ENCODE measurements around the gene DIP2C.
"Not testable (repeated sequence)": the region's sequence is repeated elsewhere in the genome, so short reads cannot be mapped to it uniquely, and the experiment has no call there.

Gene DIP2C

GRCh38 chr10:707861-708260 is 18.4 kb upstream of the DIP2C start:
- no CpG with 5 or more reads among the region's 1 CpG for WGBS (ENCODE audit: extremely low coverage, insufficient coverage, insufficient read length)

GRCh38 chr10:707456-707855 is 18.0 kb upstream of the DIP2C start:
- Histone ChIP-seq H3K14ac (ENCODE audit: low read length) (no peak overlapping the region), H3K9ac (ENCODE audit: low read length) (no peak overlapping the region), H3K9me3 (ENCODE audit: insufficient read depth, low read depth, low read length) (no peaks in the 10 kb centered on the region), H3K27ac (ENCODE audit: low read depth, low read length) (no peak overlapping the region), H4K91ac (ENCODE audit: low read depth, low read length) (no peak overlapping the region), H3K79me2 (ENCODE audit: control insufficient read depth, insufficient read depth, low read length, poor library complexity) (no peaks in the 10 kb centered on the region), H3K36me3 (ENCODE audit: control insufficient read depth in 1 of 2, insufficient read depth in 2 of 2, low read length in 2 of 2) (no peaks in the 10 kb centered on the region), H4K12ac (ENCODE audit: low read depth, low read length) (no peak overlapping the region), H3K4me1 (ENCODE audit: control insufficient read depth in 1 of 2, insufficient read depth in 2 of 2, low read length in 2 of 2) (peaks cover 3 to 4% of the 10 kb centered on the region in 2 experiments), H2BK5ac (ENCODE audit: low read depth, low read length, poor library complexity) (no peak overlapping the region), H3K79me1 (ENCODE audit: low read length) (no peaks in the 10 kb centered on the region), H3K4me3 (ENCODE audit: low read depth, low read length) (no peak overlapping the region), H3K18ac (ENCODE audit: low read length) (no peak overlapping the region), H3K23ac (ENCODE audit: low read length) (no peak overlapping the region), H4K8ac (ENCODE audit: low read depth, low read length) (no peak overlapping the region), H3K27me3 (ENCODE audit: insufficient read depth, low read length) (no peaks in the 10 kb centered on the region), H3K4ac (ENCODE audit: low read depth, low read length) (no peak overlapping the region), H2BK12ac (ENCODE audit: low read length) (no peak overlapping the region), H3K4me2 (ENCODE audit: low read length) (no peak overlapping the region), H2BK120ac (ENCODE audit: insufficient read depth, low read length, poor library complexity) (no peak overlapping the region), H2AFZ (ENCODE audit: insufficient read depth, low read length, poor library complexity) (no peak overlapping the region), H2AK5ac (ENCODE audit: low read length) (no peak overlapping the region)
- no CpG with 5 or more reads among the region's 1 CpG for WGBS (ENCODE audit: extremely low coverage, insufficient coverage, insufficient read length)
- DNase-seq = peak; percentile 76 to 90

More at GRCh38 chr10:707861-708260, 18.4 kb upstream of the DIP2C start:
- H3K36me3 ChIP-seq (ENCODE audit: control insufficient read depth in 1 of 2, insufficient read depth in 2 of 2, low read length in 2 of 2) = no peaks in the 10 kb centered on the region
- H4K8ac ChIP-seq (ENCODE audit: low read depth, low read length) = no peak overlapping the region
- no peak overlapping the region for H4K91ac ChIP-seq (ENCODE audit: low read depth, low read length)
- no peak overlapping the region for H3K18ac ChIP-seq (ENCODE audit: low read length)
- no peak overlapping the region for H2AFZ ChIP-seq (ENCODE audit: insufficient read depth, low read length, poor library complexity)
- no peaks in the 10 kb centered on the region for H3K79me2 ChIP-seq (ENCODE audit: control insufficient read depth, insufficient read depth, low read length, poor library complexity)
- DNase-seq = peak; percentile 67 to 76
- no peak overlapping the region for H3K4me3 ChIP-seq (ENCODE audit: low read depth, low read length)
- H3K4me1 ChIP-seq (ENCODE audit: control insufficient read depth in 1 of 2, insufficient read depth in 2 of 2, low read length in 2 of 2) = peaks cover 4% of the 10 kb centered on the region in 2 experiments
- no peaks in the 10 kb centered on the region for H3K9me3 ChIP-seq (ENCODE audit: insufficient read depth, low read depth, low read length)
- H4K12ac ChIP-seq (ENCODE audit: low read depth, low read length) = no peak overlapping the region
- no peak overlapping the region for H3K4me2 ChIP-seq (ENCODE audit: low read length)
- H3K23ac ChIP-seq (ENCODE audit: low read length) = no peak overlapping the region
- H2AK5ac ChIP-seq (ENCODE audit: low read length) = no peak overlapping the region
- no peak overlapping the region for H2BK5ac ChIP-seq (ENCODE audit: low read depth, low read length, poor library complexity)
- peak overlapping the region; percentile 53 for H3K9ac ChIP-seq (ENCODE audit: low read length)
- H2BK12ac ChIP-seq (ENCODE audit: low read length) = no peak overlapping the region
- H3K27me3 ChIP-seq (ENCODE audit: insufficient read depth, low read length) = no peaks in the 10 kb centered on the region
- H3K14ac ChIP-seq (ENCODE audit: low read length) = no peak overlapping the region
- H2BK120ac ChIP-seq (ENCODE audit: insufficient read depth, low read length, poor library complexity) = no peak overlapping the region
- no peak overlapping the region for H3K4ac ChIP-seq (ENCODE audit: low read depth, low read length)
- H3K27ac ChIP-seq (ENCODE audit: low read depth, low read length) = no peak overlapping the region
- no peaks in the 10 kb centered on the region for H3K79me1 ChIP-seq (ENCODE audit: low read length)

GRCh38 chr10:703118-703517 is 13.7 kb upstream of the DIP2C start:
- no CpG with 5 or more reads among the region's 1 CpG for WGBS (ENCODE audit: extremely low coverage, insufficient coverage, insufficient read length)
- Histone ChIP-seq H3K36me3 (ENCODE audit: control insufficient read depth in 1 of 2, insufficient read depth in 2 of 2, low read length in 2 of 2) (no peaks in the 10 kb centered on the region), H3K27me3 (ENCODE audit: insufficient read depth, low read length) (no peaks in the 10 kb centered on the region)

GRCh38 chr10:700183-700582 is 10.7 kb upstream of the DIP2C start:
- not testable (repeated sequence) for H2BK12ac ChIP-seq (ENCODE audit: low read length); H3K4ac ChIP-seq (ENCODE audit: low read depth, low read length); H3K36me3 ChIP-seq (ENCODE audit: control insufficient read depth in 1 of 2, insufficient read depth in 2 of 2, low read length in 2 of 2); H3K14ac ChIP-seq (ENCODE audit: low read length); H3K79me2 ChIP-seq (ENCODE audit: control insufficient read depth, insufficient read depth, low read length, poor library complexity); H3K4me2 ChIP-seq (ENCODE audit: low read length); H3K27me3 ChIP-seq (ENCODE audit: insufficient read depth, low read length); H3K9ac ChIP-seq (ENCODE audit: low read length); H3K18ac ChIP-seq (ENCODE audit: low read length); H2AK5ac ChIP-seq (ENCODE audit: low read length); H2AFZ ChIP-seq (ENCODE audit: insufficient read depth, low read length, poor library complexity); H2BK5ac ChIP-seq (ENCODE audit: low read depth, low read length, poor library complexity); H3K27ac ChIP-seq (ENCODE audit: low read depth, low read length); H4K8ac ChIP-seq (ENCODE audit: low read depth, low read length); DNase-seq; H4K91ac ChIP-seq (ENCODE audit: low read depth, low read length); H3K79me1 ChIP-seq (ENCODE audit: low read length); H3K4me1 ChIP-seq (ENCODE audit: control insufficient read depth in 1 of 2, insufficient read depth in 2 of 2, low read length in 2 of 2); H2BK120ac ChIP-seq (ENCODE audit: insufficient read depth, low read length, poor library complexity); H4K12ac ChIP-seq (ENCODE audit: low read depth, low read length)
- peaks cover 13% of the 10 kb centered on the region for H3K9me3 ChIP-seq (ENCODE audit: insufficient read depth, low read depth, low read length)
- peak overlapping the region; percentile 69 for H3K23ac ChIP-seq (ENCODE audit: low read length)
- no CpG with 5 or more reads among the region's 6 CpGs for WGBS (ENCODE audit: extremely low coverage, insufficient coverage, insufficient read length)
- H3K4me3 ChIP-seq (ENCODE audit: low read depth, low read length) = peak overlapping the region; percentile 67

More at GRCh38 chr10:703118-703517, 13.7 kb upstream of the DIP2C start:
- H2AFZ ChIP-seq (ENCODE audit: insufficient read depth, low read length, poor library complexity) = no peak overlapping the region
- no peak overlapping the region for H4K12ac ChIP-seq (ENCODE audit: low read depth, low read length)
- H3K9ac ChIP-seq (ENCODE audit: low read length) = no peak overlapping the region
- H3K27ac ChIP-seq (ENCODE audit: low read depth, low read length) = no peak overlapping the region
- no peak overlapping the region for H2AK5ac ChIP-seq (ENCODE audit: low read length)
- H3K79me1 ChIP-seq (ENCODE audit: low read length) = no peaks in the 10 kb centered on the region
- no peak overlapping the region for H2BK120ac ChIP-seq (ENCODE audit: insufficient read depth, low read length, poor library complexity)
- no peak overlapping the region for H3K18ac ChIP-seq (ENCODE audit: low read length)
- H3K4ac ChIP-seq (ENCODE audit: low read depth, low read length) = no peak overlapping the region
- no peak overlapping the region for H3K23ac ChIP-seq (ENCODE audit: low read length)
- H2BK5ac ChIP-seq (ENCODE audit: low read depth, low read length, poor library complexity) = no peak overlapping the region
- no peak overlapping the region for H3K14ac ChIP-seq (ENCODE audit: low read length)
- no peaks in the 10 kb centered on the region for H3K4me1 ChIP-seq (ENCODE audit: control insufficient read depth in 1 of 2, insufficient read depth in 2 of 2, low read length in 2 of 2)
- no peak for DNase-seq
- peaks cover 7% of the 10 kb centered on the region for H3K9me3 ChIP-seq (ENCODE audit: insufficient read depth, low read depth, low read length)
- no peak overlapping the region for H4K8ac ChIP-seq (ENCODE audit: low read depth, low read length)
- no peak overlapping the region for H2BK12ac ChIP-seq (ENCODE audit: low read length)
- H3K4me3 ChIP-seq (ENCODE audit: low read depth, low read length) = no peak overlapping the region
- no peak overlapping the region for H3K4me2 ChIP-seq (ENCODE audit: low read length)
- no peaks in the 10 kb centered on the region for H3K79me2 ChIP-seq (ENCODE audit: control insufficient read depth, insufficient read depth, low read length, poor library complexity)
- no peak overlapping the region for H4K91ac ChIP-seq (ENCODE audit: low read depth, low read length)

Data from trophoblast cell (in vitro differentiated cells and primary cell).